AG20443 (cell line): ENCODE data around the gene THAP7.
"Not testable (repeated sequence)": the region's sequence is repeated elsewhere in the genome, so short reads cannot be mapped to it uniquely, and the experiment has no call there.

Experiments
- DNase-seq: peaks from one replicate; pipeline ENCODE4 v3.0.0; 2012; ENCODE audit warnings: low spot score, mixed read lengths

Gene THAP7

DNA sequence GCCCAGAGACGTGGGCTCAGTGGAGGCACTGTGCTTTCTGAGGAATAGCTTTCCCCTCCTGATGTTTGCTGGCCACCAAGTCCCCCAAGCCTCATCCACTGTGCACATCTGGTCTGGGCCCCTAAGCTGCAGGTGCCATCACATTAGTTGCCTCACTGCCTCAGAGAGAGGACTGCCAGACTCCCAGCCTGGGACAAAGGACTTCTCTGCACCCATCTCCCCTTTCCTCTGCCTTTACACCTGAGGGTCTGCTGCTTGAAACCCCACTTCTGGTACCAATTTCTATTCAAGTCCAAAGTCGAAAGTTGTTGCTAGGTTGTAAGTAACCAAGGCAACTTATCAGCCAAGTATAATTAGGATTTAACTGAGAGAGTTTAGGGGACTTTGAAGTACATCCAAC, 23.5 kb downstream of the THAP7 start:
- DNase-seq = no peak

DNA sequence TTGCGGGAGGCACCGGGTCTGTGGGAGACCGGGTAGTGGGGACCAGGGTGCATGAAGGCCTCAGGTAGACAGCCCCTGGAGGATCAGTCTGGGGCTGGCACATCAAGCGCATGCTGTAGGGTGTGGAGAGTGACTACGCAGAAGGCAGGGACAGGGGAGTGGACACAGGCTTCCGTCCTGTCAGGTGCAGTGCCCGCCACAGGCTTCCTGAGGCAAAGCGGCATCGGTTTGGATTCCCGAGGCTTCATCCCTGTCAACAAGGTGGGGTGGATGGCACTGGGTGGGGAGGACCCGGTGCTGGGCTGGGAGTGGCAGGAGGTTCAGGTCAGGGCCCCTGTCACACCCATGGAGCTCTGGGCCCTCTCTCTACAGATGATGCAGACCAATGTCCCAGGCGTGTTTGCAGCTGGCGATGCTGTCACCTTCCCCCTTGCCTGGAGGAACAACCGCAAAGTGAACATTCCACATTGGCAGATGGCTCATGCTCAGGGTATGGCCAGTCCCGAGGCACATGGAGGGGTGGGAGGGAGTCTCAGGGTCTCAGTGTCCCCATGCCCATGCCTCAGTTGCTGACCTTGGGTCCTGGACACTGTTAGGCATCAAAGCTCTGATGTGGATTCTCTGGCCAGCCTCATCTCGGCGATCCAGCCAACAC, 24.3 kb downstream of the THAP7 start:
- DNase-seq = no peak

GRCh38 chr22:20977019-20977418, 24.9 kb downstream of the THAP7 start:
- no peak for DNase-seq

- DNase-seq = no peak
Observed at GRCh38 chr22:20976291-20976877, 25.5 kb downstream of the THAP7 start.

- no peak for DNase-seq
Observed at GRCh38 chr22:20975541-20976290, 26.2 kb downstream of the THAP7 start.

GRCh38 chr22:20974336-20974955, 27.5 kb downstream of the THAP7 start:
- no peak for DNase-seq

DNA sequence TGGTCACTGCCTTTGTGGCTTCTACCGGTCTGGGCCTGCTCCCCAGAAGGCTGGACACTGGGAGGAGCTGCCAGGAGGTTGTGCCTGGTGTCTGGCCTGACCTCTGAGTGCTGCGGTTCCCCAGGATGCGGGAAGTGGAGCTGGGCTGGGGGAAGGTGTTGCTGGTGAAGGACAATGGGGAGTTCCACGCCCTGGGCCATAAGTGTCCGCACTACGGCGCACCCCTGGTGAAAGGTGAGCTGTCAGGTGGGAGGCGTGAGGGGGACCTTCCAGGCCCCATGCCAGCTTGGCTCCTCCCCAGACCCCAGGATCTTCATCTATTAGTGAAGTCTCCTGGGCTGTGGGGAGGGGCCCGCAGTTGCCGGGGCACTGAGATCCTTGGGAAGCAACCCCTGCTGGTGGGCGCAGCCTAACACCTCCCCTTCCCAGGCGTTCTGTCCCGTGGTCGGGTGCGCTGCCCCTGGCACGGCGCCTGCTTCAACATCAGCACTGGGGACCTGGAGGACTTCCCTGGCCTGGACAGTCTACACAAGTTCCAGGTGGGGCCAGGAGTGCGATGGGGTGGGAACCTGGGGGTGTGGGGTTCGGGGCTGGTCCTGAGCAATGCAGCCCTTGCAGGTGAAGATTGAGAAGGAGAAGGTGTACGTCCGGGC, 28.2 kb downstream of the THAP7 start:
- DNase-seq = no peak

- DNase-seq = no peak
Observed at GRCh38 chr22:20972933-20973577, 28.9 kb downstream of the THAP7 start.

- DNase-seq = not testable (repeated sequence)
Observed at GRCh38 chr22:20972014-20972694, 29.8 kb downstream of the THAP7 start.

GRCh38 chr22:20970939-20971657, 30.8 kb downstream of the THAP7 start:
- no peak for DNase-seq

- no peak for DNase-seq
Observed at GRCh38 chr22:20968281-20968977, 33.5 kb downstream of the THAP7 start.

GRCh38 chr22:20967697-20968211, 34.2 kb downstream of the THAP7 start:
- no peak for DNase-seq

DNA sequence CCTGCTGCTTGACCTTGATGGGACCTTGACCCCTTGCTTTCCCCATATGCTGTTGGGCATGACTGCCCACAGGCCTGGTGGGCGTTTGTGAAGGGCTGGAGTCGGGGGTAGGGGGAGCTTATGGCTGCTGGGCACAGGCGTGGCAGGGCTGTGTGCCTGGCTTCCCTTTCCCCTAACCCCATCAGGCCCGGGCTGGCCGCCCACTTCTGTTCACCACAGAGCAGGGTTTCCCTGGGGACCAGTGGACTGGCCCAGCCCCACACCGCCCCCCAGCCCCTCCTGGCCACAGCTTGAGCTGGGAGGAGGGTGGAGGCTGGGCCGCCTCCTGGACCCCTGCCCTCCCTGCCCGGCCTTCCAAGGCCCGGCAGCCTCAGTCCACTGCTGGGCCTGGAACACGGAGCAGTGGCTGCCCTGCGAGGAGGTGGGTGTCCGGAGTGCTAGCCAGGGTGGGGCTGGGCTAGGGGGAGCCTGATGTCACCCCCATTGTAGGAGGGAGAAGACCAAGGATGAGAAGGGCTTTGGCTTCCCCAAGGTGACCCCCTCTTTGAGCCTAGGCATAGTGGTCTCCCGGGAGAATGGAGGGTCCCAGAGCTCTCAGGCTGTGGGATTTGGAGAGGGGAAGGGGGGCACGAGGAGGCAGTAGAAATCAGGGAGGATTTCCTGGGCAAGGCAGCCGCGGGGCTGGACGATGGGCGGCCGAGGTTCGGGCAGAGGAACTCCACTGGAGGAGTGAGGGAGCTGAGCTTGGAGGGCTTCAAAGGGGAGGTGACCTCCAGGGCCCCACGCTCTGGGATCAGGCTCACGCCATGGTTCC, 34.8 kb downstream of the THAP7 start, which contains the start of gene AIFM3:
Gene AIFM3 (plus strand): TSS at position 373 of the 814 bp plus-strand sequence. CDS start 690 bp downstream, outside the sequence.
- DNase-seq = no peak

DNA sequence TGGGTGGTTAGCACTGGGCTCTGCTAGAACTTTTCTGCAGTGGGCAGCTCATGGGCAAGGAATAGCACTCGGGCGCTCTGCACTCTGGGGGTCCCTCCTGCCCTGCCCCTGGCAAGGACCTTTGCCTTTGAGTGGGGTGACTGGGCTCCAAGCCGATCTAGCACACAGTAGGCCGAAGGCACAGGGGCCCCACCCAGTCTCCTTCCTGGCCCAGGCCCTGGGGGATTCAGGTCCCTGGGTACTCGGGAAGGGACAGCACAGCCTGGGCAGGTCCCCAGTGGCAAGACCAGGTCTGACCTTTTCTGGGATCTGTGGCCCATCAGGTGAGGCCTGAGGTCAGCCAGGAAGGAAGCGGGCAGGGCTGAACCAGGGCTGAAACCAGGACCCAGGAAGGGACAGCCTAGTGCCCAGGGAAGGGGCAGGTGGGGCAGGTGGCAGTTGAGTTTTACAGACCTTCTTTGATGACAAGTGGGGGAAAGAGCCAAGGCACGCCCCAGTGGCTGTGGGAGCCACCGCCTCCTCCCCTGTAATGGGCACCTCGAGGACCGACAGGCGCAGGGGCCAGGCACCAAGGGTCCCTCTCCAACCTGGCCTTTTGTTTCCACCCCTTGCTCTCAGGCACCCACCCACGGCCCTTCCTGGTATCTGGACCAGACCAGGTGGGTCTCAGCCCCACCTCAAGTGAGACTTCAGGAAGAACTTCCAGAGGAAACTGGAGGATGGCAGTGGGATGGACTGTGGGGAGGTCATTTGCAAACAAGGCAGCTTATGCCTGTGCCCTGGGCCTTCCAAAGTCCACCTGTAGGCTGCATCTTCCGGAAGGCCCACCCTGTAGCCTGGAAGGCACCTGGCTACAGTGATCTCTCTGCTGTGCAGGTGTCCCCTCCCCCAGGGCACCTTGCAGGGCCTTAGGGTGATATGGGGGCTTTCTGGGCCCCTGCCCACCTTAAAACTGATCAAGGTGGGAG, 35.7 kb downstream of the THAP7 start:
- DNase-seq = no peak

DNA sequence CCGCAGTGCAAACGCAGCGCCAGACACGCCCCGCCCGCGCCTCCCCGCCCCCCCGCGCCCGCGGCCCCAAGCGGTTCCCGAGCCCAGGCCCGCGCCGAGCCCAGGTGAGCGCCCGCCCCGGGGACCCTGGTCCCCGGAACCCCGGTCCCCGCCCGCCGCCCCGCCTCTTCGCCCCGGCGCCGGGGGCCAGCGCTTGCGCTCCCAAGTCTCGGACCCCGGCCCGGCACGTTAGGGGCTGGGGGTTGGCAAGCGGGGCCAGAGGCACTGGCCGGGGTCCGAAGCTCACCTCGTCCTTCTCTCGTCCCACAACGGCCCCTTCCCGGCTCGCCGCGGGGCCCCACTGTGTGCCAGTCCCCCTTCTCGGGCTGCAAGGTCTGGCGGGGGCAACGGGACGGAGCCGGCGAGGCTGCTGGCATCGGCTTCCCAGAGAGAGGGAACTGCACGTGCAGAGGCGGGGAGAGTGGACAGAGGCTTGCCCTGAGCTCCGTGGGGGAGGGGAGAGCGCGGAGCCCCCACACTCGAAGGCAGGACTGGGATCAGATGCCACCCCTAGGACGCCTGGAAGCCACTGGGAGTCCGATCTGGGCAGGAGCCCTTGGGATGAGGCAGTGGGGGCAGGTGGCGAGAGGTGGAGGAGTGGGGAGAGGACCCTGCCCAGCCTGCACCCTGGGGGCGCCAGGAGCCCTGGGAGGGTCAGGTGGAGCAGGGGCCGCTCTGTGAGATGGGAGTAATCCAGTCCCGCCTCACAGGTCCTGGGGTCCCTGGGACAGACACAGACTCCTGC, 36.6 kb downstream of the THAP7 start:
- DNase-seq = peak; percentile 45

DNA sequence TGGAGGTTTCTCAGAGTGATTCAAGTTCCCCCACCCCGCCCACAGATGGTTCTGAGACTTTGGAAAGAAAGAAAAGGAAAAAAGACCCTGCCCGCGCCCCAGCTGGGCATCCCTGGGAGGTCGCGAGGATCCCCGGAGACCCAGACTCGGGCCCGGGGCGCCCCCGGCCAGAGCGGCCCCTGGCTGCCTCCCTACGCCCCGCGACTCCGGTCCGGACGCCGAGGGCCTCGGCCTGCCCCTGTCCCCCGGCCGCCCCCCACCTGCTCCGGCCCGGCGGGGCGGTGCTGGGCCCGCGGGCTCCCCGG, 37.2 kb downstream of the THAP7 start:
- DNase-seq = no peak
